ENCODE results near the gene MPZL2. TPM values are rescaled to one million over a fixed set of nuclear protein-coding genes. Genes with fewer than 3 reads are reported as not detected.
A peak's percentile ranks its signal among the peaks of the same experiment; 100 is the strongest.

The MPZL2 gene
- total and polyA plus RNA-seq, 9 of the 15 experiments (the other 6 are each of a cell fraction or from before 2014, with no cell fraction given): 0.09 to 0.28 (median 0.18) TPM; not detected in 2

DNA sequence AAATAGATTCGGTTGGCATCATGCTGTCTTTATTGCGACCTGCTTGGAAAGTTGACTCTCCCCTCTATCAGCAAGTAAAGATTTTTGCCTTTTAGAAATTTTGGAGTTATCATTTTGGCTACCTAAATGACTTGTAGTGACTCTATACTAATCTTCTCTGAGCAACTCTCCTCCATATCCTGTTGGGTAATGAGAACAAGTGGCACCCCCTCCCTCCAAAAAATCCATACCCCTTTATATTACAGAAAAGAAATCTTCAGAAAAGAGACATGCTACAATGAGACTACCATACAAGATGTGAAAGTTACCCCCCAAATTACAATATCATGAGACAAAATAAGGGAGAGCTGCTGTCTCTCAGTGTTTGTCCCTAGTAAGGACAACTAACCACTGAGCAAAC, 40.5 kb downstream of the MPZL2 start (continued):
- TF ChIP-seq, protein P1, sequence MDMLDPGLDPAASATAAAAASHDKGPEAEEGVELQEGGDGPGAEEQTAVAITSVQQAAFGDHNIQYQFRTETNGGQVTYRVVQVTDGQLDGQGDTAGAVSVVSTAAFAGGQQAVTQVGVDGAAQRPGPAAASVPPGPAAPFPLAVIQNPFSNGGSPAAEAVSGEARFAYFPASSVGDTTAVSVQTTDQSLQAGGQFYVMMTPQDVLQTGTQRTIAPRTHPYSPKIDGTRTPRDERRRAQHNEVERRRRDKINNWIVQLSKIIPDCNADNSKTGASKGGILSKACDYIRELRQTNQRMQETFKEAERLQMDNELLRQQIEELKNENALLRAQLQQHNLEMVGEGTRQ (CRISPR knock-in tag; IDR thresholded peaks at IDR 0.05): no peak
- TF ChIP-seq HOXB6 (CRISPR knock-in tag; IDR thresholded peaks at IDR 0.05; ENCODE audit: borderline replicate concordance) (no peak), RBM14 (IDR thresholded peaks at IDR 0.05; ENCODE audit: borderline replicate concordance, insufficient read depth, low read depth, low read length) (no peak), BRD4 (IDR thresholded peaks at IDR 0.05) (no peak), TAF1 (IDR thresholded peaks at IDR 0.05; ENCODE audit: control insufficient read depth, extremely low read depth, insufficient read depth, low read length, severe bottlenecking) (no peak), SMARCB1 (IDR thresholded peaks at IDR 0.05; ENCODE audit: insufficient read length, low read depth) (no peak), PHTF2 (CRISPR knock-in tag; IDR thresholded peaks at IDR 0.05) (no peak), ZNF253 (CRISPR knock-in tag; conservative IDR thresholded peaks at IDR 0.05) (no peak)

DNA sequence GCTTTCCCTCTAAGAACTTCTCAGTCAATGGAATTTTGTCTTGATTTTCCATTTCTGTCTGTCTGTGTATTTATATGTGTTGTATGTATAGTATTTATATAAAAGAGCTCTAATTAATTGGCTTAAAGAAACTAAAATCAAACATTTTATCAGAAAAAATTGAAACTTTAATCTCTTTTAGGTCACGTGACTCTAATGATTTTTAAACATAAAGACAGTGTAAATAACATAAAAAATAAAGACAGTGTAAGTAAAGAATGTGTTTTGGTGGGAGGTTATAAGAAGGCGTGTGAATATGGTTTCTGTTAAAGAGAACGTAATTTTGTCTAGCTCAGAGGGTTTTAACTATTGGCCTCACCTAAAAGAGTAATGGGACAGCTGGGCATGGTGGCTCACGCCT, 41.7 kb downstream of the MPZL2 start:
- H3K9me3 ChIP-seq (replicated peaks; ENCODE audit: control insufficient read depth, insufficient read depth, low read depth, low read length): no peaks in the 10 kb centered on the region
- H3K79me2 ChIP-seq (ENCODE audit: control insufficient read depth, insufficient read depth, low read length): no peaks in the 10 kb centered on the region
- no peak overlapping the region for H2AFZ ChIP-seq (ENCODE audit: low read depth, low read length)
- intact Hi-C loops (cut with micrococcal nuclease) (no loop called here), in situ Hi-C loops (cut with MboI) (no loop called here)
- H4K20me1 ChIP-seq (replicated peaks; ENCODE audit: control insufficient read depth, insufficient read depth, low read length): no peaks in the 10 kb centered on the region
- H3K4me1 ChIP-seq (replicated peaks in 1 of 2; ENCODE audit: control insufficient read depth in 2 of 2, insufficient read depth in 2 of 2, low read length in 2 of 2): no peaks in the 10 kb centered on the region
- H3K9me1 ChIP-seq (ENCODE audit: control insufficient read depth, insufficient read depth, low read length): no peaks in the 10 kb centered on the region
- ChIA-PET CTCF (ENCODE audit: low intra/inter-chr PET ratio) (interaction anchor here (0.6 kb wide), 1 partner anchor 25 kb away, joined by 3 read pairs; no protein-coding TSS in a partner anchor), POLR2A (no interaction called here)
- no peak overlapping the region for H3K27ac ChIP-seq (ENCODE audit: extremely low read depth, low read depth, low read length)
- 9% methylated on average over 4 of the region's 4 CpGs for WGBS (ENCODE audit: insufficient coverage, low coverage, missing lambda C conversion rate)
- peaks cover 7 to 26% of the 10 kb centered on the region in 2 experiments; a peak in 4 of 5 replicates for H3K27me3 ChIP-seq (ENCODE audit: control insufficient read depth in 2 of 2, insufficient read depth in 2 of 2, low read length in 2 of 2)
- FAIRE-seq (no peak), DNase-seq (ENCODE audit: extremely low read depth in 1 of 4, low spot score in 3 of 4) (no peak), ATAC-seq (no peak)
- H3K36me3 ChIP-seq (ENCODE audit: control insufficient read depth, insufficient read depth, low read length): no peaks in the 10 kb centered on the region
- no peak overlapping the region for H3K9ac ChIP-seq (ENCODE audit: insufficient read depth in 1 of 2, low read depth in 2 of 2, low read length in 2 of 2)
- BruUV-seq (replicated peaks): no TSS peak
- no peak overlapping the region for H3K4me3 ChIP-seq
- no peak overlapping the region for H3K4me2 ChIP-seq (ENCODE audit: insufficient read depth, low read length)
- TF ChIP-seq, protein P2, sequence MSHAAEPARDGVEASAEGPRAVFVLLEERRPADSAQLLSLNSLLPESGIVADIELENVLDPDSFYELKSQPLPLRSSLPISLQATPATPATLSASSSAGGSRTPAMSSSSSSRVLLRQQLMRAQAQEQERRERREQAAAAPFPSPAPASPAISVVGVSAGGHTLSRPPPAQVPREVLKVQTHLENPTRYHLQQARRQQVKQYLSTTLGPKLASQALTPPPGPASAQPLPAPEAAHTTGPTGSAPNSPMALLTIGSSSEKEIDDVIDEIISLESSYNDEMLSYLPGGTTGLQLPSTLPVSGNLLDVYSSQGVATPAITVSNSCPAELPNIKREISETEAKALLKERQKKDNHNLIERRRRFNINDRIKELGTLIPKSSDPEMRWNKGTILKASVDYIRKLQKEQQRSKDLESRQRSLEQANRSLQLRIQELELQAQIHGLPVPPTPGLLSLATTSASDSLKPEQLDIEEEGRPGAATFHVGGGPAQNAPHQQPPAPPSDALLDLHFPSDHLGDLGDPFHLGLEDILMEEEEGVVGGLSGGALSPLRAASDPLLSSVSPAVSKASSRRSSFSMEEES (CRISPR knock-in tag; IDR thresholded peaks at IDR 0.05): peak; percentile 90
- TF ChIP-seq TOE1 (IDR thresholded peaks at IDR 0.05; ENCODE audit: borderline replicate concordance): peak; percentile 84
- no peak for TF ChIP-seq TOE1 (CRISPR knock-in tag; IDR thresholded peaks at IDR 0.05; ENCODE audit: borderline replicate concordance, low read depth)
- no peak for TF ChIP-seq XRCC3 (IDR thresholded peaks at IDR 0.05)
- TF ChIP-seq, protein P3, sequence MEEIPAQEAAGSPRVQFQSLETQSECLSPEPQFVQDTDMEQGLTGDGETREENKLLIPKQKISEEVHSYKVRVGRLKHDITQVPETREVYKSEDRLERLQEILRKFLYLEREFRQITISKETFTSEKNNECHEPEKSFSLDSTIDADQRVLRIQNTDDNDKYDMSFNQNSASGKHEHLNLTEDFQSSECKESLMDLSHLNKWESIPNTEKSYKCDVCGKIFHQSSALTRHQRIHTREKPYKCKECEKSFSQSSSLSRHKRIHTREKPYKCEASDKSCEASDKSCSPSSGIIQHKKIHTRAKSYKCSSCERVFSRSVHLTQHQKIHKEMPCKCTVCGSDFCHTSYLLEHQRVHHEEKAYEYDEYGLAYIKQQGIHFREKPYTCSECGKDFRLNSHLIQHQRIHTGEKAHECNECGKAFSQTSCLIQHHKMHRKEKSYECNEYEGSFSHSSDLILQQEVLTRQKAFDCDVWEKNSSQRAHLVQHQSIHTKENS (CRISPR knock-in tag; IDR thresholded peaks at IDR 0.05): no peak
- no peak for TF ChIP-seq KHSRP (IDR thresholded peaks at IDR 0.05)

All from K562 (cell line).